Endothelial cell of umbilical vein (primary cell): ENCODE data around the gene PEX5L. TPM values are rescaled to one million over a fixed set of nuclear protein-coding genes. Genes with fewer than 3 reads are reported as not detected.

Experiments
- BruUV-seq: library from RNA; stranded (reverse); fragments of 400-500 nt; replicated peaks from 2 replicates; lab custom pipeline; 2021; lab: Mats Ljungman, UMichigan
- CTCF ChIA-PET: fragments of 300-600, 350-600 bp; sonication (Branson Sonifier 250); formaldehyde crosslinking; loops from one replicate; lab custom pipeline; 2021; ENCODE audit warnings: antibody characterized with exemption, inconsistent platforms; lab: Charles Lee
- POLR2A ChIA-PET: fragments of 300-600, 350-600 bp; sonication (Branson Sonifier 250); formaldehyde crosslinking; loops from one replicate; lab custom pipeline; 2021; ENCODE audit warnings: antibody characterized with exemption, inconsistent platforms; lab: Charles Lee
- DNase-seq: peaks from one replicate; pipeline ENCODE4 v3.0.0-alpha.2; 2011; ENCODE audit warnings: low read depth, low spot score
- FAIRE-seq: peaks from 2 replicates; lab custom pipeline; 2011; peaks lifted over from hg19 to GRCh38; lab: Jason Lieb, UNC
- H2AFZ ChIP-seq: 2 replicates; pipeline ENCODE4 v1.6.0; 2012; ENCODE audit warnings: low read depth, low read length, control low read depth, inconsistent platforms
- H3K27ac ChIP-seq: 2 replicates; pipeline ENCODE4 v1.5.1; 2011; ENCODE audit warnings: low read depth, mild to moderate bottlenecking, control low read depth, low read length, moderate library complexity; ENCODE audit not compliant: insufficient read depth
- H3K27me3 ChIP-seq, 2 experiments: 2 replicates each; pipeline versions ENCODE4 v1.6.0 to v1.6.1; 2011; ENCODE audit warnings: low read length in 2 of 2, mixed read lengths in 1 of 2; ENCODE audit not compliant: control insufficient read depth in 2 of 2, insufficient read depth in 2 of 2
- H3K36me3 ChIP-seq, 2 experiments: 2 replicates in 1 of 2; 3 replicates in 1 of 2; pipeline ENCODE4 v1.5.1; 2011; ENCODE audit warnings: low read length in 2 of 2, mild to moderate bottlenecking in 1 of 2, moderate library complexity in 1 of 2; ENCODE audit not compliant: control insufficient read depth in 2 of 2, insufficient read depth in 2 of 2; ENCODE audit errors: extremely low read depth in 1 of 2
- H3K4me1 ChIP-seq: 3 replicates; pipeline ENCODE4 v1.5.1; 2011; ENCODE audit warnings: mild to moderate bottlenecking, low read length; ENCODE audit not compliant: control insufficient read depth, insufficient read depth; ENCODE audit errors: extremely low read depth
- H3K4me2 ChIP-seq: 2 replicates; pipeline ENCODE4 v1.6.1; 2011; ENCODE audit warnings: low read length, control low read depth, mixed read lengths; ENCODE audit not compliant: insufficient read depth
- H3K4me3 ChIP-seq, 3 experiments: fragments of 200-600 bp in 1 of 3; sonication (generic), shearing (Covaris generic) in 1 of 3; replicated peaks in 1 of 3; 2 replicates each; pipeline ENCODE4 v1.5.1; 2011 to 2016; ENCODE audit warnings: control low read depth in 3 of 3, low read length in 3 of 3, mild to moderate bottlenecking in 2 of 3, inconsistent platforms in 1 of 3, low read depth in 1 of 3, moderate library complexity in 1 of 3; ENCODE audit not compliant: insufficient read depth in 1 of 3
- H3K79me2 ChIP-seq: 2 replicates; pipeline ENCODE4 v1.6.0; 2012; ENCODE audit warnings: low read length, inconsistent platforms; ENCODE audit not compliant: control insufficient read depth, insufficient read depth
- H3K9ac ChIP-seq: replicated peaks from 2 replicates; pipeline ENCODE3; 2011; ENCODE audit warnings: low read length, control low read depth; ENCODE audit not compliant: insufficient read depth; ENCODE audit errors: extremely low read depth
- H3K9me1 ChIP-seq: replicated peaks from 3 replicates; pipeline ENCODE4 v1.6.0; 2011; ENCODE audit warnings: mild to moderate bottlenecking, low read length; ENCODE audit not compliant: control insufficient read depth, insufficient read depth; ENCODE audit errors: extremely low read depth
- H3K9me3 ChIP-seq: replicated peaks from 2 replicates; pipeline ENCODE4 v1.5.1; 2012; ENCODE audit warnings: low read length, inconsistent platforms; ENCODE audit not compliant: control insufficient read depth, insufficient read depth
- H4K20me1 ChIP-seq: replicated peaks from 2 replicates; pipeline ENCODE3; 2011; ENCODE audit warnings: mild to moderate bottlenecking, low read length; ENCODE audit not compliant: control insufficient read depth, insufficient read depth; ENCODE audit errors: extremely low read depth
- EZH2 ChIP-seq: IDR thresholded peaks from 2 replicates; pipeline ENCODE4 v1.6.1; 2012; ENCODE audit warnings: borderline replicate concordance, low read depth, mild to moderate bottlenecking, moderate library complexity, low read length, inconsistent platforms; ENCODE audit not compliant: severe bottlenecking
- FOS ChIP-seq: IDR thresholded peaks from 2 replicates; pipeline ENCODE4 v1.6.1; 2011; ENCODE audit warnings: mild to moderate bottlenecking, low read length, moderate library complexity, borderline replicate concordance; ENCODE audit not compliant: insufficient read depth
- GATA2 ChIP-seq: IDR thresholded peaks from 2 replicates; pipeline ENCODE4 v1.7.0; 2011; ENCODE audit warnings: low read depth, mild to moderate bottlenecking, moderate library complexity, mixed read lengths, low read length; ENCODE audit not compliant: insufficient read length, insufficient read depth
- JUN ChIP-seq: IDR thresholded peaks from 2 replicates; pipeline ENCODE4 v1.6.1; 2011; ENCODE audit warnings: borderline replicate concordance, low read depth; ENCODE audit not compliant: insufficient read length, insufficient read depth
- MYC ChIP-seq: IDR thresholded peaks from one replicate; pipeline ENCODE4 v1.6.1; 2011; ENCODE audit warnings: mild to moderate bottlenecking, low read depth, low read length
- POLR2A ChIP-seq: IDR thresholded peaks from 2 replicates; pipeline ENCODE4 v1.6.1; 2012; ENCODE audit warnings: low read depth, mild to moderate bottlenecking, control low read depth, low read length
- POLR2AphosphoS5 ChIP-seq: IDR thresholded peaks from 2 replicates; pipeline ENCODE4 v1.6.1; 2012; ENCODE audit warnings: low read depth, mild to moderate bottlenecking, control low read depth, low read length, moderate library complexity; ENCODE audit not compliant: insufficient read depth
- dilution Hi-C: fragments of 300-500 bp; cut with MboI; formaldehyde crosslinking; loops from one replicate; pipeline ENCODE4 v1.15.0; 2019; ENCODE audit warnings: low sequenced_read_pairs; ENCODE audit not compliant: extremely low pct_ligation_motif_present
- intact Hi-C: fragments of 100-400 bp; cut with micrococcal nuclease; formaldehyde crosslinking; loops from one replicate; pipeline ENCODE4 v1.10.0; 2022
- polyA plus RNA-seq, 4 experiments: library from polyadenylated mRNA; depleted of rRNA in 3 of 4; stranded (reverse) in 3 of 4; unstranded in 1 of 4; fragments of >200 nt; gene quantifications; 2 replicates each; pipeline versions ENCODE4 v1.2.1 to v1.2.3, GENCODE V29; 2011 to 2012; ENCODE audit warnings: missing spikeins in 1 of 4
- total RNA-seq: library from RNA; stranded (reverse); gene quantifications from 2 replicates; pipeline ENCODE4 v1.2.3, GENCODE V29; 2021
- TF ChIP-seq, protein P1 (sequence below): IDR thresholded peaks from 2 replicates; pipeline ENCODE4 v1.6.1; 2011; ENCODE audit not compliant: insufficient read depth, insufficient read length
- TF ChIP-seq, protein P2 (sequence below), 2 donors: IDR thresholded peaks; 1 replicate in 1 of 2; 2 replicates in 1 of 2; pipeline ENCODE4 v1.5.1; 2011; ENCODE audit warnings: low read length in 2 of 2, mild to moderate bottlenecking in 2 of 2, moderate library complexity in 2 of 2, control low read depth in 1 of 2, inconsistent platforms in 1 of 2, low read depth in 1 of 2; ENCODE audit not compliant: insufficient read depth in 1 of 2; ENCODE audit errors: extremely low read depth in 1 of 2

Gene PEX5L
- total and polyA plus RNA-seq, 2 donors (not counting 3 experiments of a cell fraction or from before 2014, with no cell fraction given) = not detected

- TF ChIP-seq FOS (no peak), MYC (no peak), POLR2A (no peak), GATA2 (no peak), JUN (no peak)
- TF ChIP-seq, protein P1, sequence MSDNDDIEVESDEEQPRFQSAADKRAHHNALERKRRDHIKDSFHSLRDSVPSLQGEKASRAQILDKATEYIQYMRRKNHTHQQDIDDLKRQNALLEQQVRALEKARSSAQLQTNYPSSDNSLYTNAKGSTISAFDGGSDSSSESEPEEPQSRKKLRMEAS = no peak
- no peaks in the 10 kb centered on the region for H3K9me3 ChIP-seq
- dilution Hi-C loops = no loop called here
- CTCF ChIA-PET = interaction anchor here (0.8 kb wide), 1 partner anchor 632 kb away, joined by 3 read pairs; no protein-coding TSS in a partner anchor
- H3K4me1 ChIP-seq = no peaks in the 10 kb centered on the region
- FAIRE-seq (no peak), DNase-seq (no peak)
- no peak overlapping the region for H3K4me3 ChIP-seq
- H3K27me3 ChIP-seq = no peaks in the 10 kb centered on the region
- POLR2A ChIA-PET = no interaction called here
- H3K36me3 ChIP-seq = no peaks in the 10 kb centered on the region
- no peak overlapping the region for H2AFZ ChIP-seq
- no peak overlapping the region for H3K9ac ChIP-seq
- intact Hi-C loops = no loop called here
- no peaks in the 10 kb centered on the region for H3K9me1 ChIP-seq
- H4K20me1 ChIP-seq = no peaks in the 10 kb centered on the region
- BruUV-seq = no TSS peak
- H3K79me2 ChIP-seq = no peaks in the 10 kb centered on the region
- no peak overlapping the region for H3K4me2 ChIP-seq
- no peak overlapping the region for H3K27ac ChIP-seq
Measured at GRCh38 chr3:179962629-179963387, 73.9 kb downstream of the PEX5L start.

DNA sequence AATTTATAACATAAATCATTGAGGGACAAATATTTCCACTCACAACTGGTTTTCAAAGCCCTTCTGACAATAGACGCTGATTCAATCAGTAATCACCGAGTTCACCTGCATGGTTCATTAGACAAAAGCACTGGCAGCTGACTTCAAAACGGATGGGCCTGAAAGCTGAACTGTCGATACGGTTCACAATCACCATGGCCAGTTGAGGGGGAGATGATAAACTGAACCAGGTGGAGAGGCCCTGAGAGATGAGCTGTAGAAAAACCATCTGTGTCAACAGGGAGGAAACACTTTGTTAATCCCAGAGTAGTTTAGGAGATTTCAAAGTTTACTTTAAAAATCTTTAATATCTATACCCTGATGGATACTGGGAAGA lies 75.0 kb downstream of the PEX5L start:
- ChIA-PET POLR2A (no interaction called here), CTCF (interaction anchor here (0.8 kb wide), 1 partner anchor 634 kb away, joined by 3 read pairs; no protein-coding TSS in a partner anchor)
- TF ChIP-seq, protein P1 = no peak
- TF ChIP-seq GATA2 (no peak), POLR2A (no peak), MYC (no peak), JUN (no peak), POLR2AphosphoS5 (no peak), EZH2 (no peak), FOS (no peak)
- TF ChIP-seq, protein P2, sequence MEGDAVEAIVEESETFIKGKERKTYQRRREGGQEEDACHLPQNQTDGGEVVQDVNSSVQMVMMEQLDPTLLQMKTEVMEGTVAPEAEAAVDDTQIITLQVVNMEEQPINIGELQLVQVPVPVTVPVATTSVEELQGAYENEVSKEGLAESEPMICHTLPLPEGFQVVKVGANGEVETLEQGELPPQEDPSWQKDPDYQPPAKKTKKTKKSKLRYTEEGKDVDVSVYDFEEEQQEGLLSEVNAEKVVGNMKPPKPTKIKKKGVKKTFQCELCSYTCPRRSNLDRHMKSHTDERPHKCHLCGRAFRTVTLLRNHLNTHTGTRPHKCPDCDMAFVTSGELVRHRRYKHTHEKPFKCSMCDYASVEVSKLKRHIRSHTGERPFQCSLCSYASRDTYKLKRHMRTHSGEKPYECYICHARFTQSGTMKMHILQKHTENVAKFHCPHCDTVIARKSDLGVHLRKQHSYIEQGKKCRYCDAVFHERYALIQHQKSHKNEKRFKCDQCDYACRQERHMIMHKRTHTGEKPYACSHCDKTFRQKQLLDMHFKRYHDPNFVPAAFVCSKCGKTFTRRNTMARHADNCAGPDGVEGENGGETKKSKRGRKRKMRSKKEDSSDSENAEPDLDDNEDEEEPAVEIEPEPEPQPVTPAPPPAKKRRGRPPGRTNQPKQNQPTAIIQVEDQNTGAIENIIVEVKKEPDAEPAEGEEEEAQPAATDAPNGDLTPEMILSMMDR (IDR thresholded peaks at IDR 0.05; ENCODE audit: extremely low read depth in 1 of 2, insufficient read depth in 1 of 2, low read depth in 1 of 2, low read length in 2 of 2) = no peak
- Histone ChIP-seq H3K9ac (no peak overlapping the region), H3K9me1 (no peaks in the 10 kb centered on the region), H3K27me3 (no peaks in the 10 kb centered on the region), H3K4me1 (no peaks in the 10 kb centered on the region), H3K9me3 (no peaks in the 10 kb centered on the region), H2AFZ (no peak overlapping the region), H3K4me3 (no peak overlapping the region), H3K79me2 (no peaks in the 10 kb centered on the region), H3K36me3 (no peaks in the 10 kb centered on the region), H3K4me2 (no peak overlapping the region), H4K20me1 (no peaks in the 10 kb centered on the region), H3K27ac (no peak overlapping the region)
- BruUV-seq = no TSS peak
- FAIRE-seq (no peak), DNase-seq (no peak)
- intact Hi-C loops (no loop called here), dilution Hi-C loops (no loop called here)
